ENCODE results near the gene P2RY2.

Gene P2RY2

GRCh38 chr11:73218106-73218829, at the start of gene P2RY2:
Gene P2RY2, plus strand, starts transcription at chr11:73218281. Its CDS starts 15,879 bp downstream, at chr11:73234160.
- H4K20me1 ChIP-seq (ENCODE audit: insufficient read depth, low read length): no peaks in the 10 kb centered on the region
- no peak within 1 kb of the TSS for H3K9ac ChIP-seq (ENCODE audit: low read length)
- no peak within 1 kb of the TSS for H2AFZ ChIP-seq (ENCODE audit: low read depth, low read length)
- H3K4me3 ChIP-seq (ENCODE audit: low read length): no peak within 1 kb of the TSS
- H3K4me1 ChIP-seq (ENCODE audit: low read length): peaks cover 16% of the 10 kb centered on the region
- no peaks in the 10 kb centered on the region for H3K79me2 ChIP-seq (ENCODE audit: low read length)
- TF ChIP-seq, protein P1, sequence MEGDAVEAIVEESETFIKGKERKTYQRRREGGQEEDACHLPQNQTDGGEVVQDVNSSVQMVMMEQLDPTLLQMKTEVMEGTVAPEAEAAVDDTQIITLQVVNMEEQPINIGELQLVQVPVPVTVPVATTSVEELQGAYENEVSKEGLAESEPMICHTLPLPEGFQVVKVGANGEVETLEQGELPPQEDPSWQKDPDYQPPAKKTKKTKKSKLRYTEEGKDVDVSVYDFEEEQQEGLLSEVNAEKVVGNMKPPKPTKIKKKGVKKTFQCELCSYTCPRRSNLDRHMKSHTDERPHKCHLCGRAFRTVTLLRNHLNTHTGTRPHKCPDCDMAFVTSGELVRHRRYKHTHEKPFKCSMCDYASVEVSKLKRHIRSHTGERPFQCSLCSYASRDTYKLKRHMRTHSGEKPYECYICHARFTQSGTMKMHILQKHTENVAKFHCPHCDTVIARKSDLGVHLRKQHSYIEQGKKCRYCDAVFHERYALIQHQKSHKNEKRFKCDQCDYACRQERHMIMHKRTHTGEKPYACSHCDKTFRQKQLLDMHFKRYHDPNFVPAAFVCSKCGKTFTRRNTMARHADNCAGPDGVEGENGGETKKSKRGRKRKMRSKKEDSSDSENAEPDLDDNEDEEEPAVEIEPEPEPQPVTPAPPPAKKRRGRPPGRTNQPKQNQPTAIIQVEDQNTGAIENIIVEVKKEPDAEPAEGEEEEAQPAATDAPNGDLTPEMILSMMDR (IDR thresholded peaks at IDR 0.05; ENCODE audit: low read depth, low read length): no peak
- no peak for TF ChIP-seq EZH2phosphoT487 (IDR thresholded peaks at IDR 0.05; ENCODE audit: low read depth)
- H3K27ac ChIP-seq (ENCODE audit: low read length): no peak within 1 kb of the TSS
- no peaks in the 10 kb centered on the region for H3K27me3 ChIP-seq (ENCODE audit: low read depth, low read length)
- H3K4me2 ChIP-seq (ENCODE audit: low read length): no peak within 1 kb of the TSS
- no peaks in the 10 kb centered on the region for H3K36me3 ChIP-seq (replicated peaks; ENCODE audit: low read depth, low read length)
- H3K9me3 ChIP-seq (ENCODE audit: insufficient read depth, low read length): no peaks in the 10 kb centered on the region

- Histone ChIP-seq H2AFZ (ENCODE audit: low read depth, low read length) (no peak overlapping the region), H3K36me3 (replicated peaks; ENCODE audit: low read depth, low read length) (peaks cover 5% of the 10 kb centered on the region), H3K4me2 (ENCODE audit: low read length) (no peak overlapping the region), H3K4me1 (ENCODE audit: low read length) (peaks cover 70% of the 10 kb centered on the region), H3K27me3 (ENCODE audit: low read depth, low read length) (no peaks in the 10 kb centered on the region), H3K27ac (ENCODE audit: low read length) (no peak overlapping the region), H4K20me1 (ENCODE audit: insufficient read depth, low read length) (no peaks in the 10 kb centered on the region), H3K79me2 (ENCODE audit: low read length) (peaks cover 14% of the 10 kb centered on the region), H3K9me3 (ENCODE audit: insufficient read depth, low read length) (no peaks in the 10 kb centered on the region), H3K9ac (ENCODE audit: low read length) (no peak overlapping the region), H3K4me3 (ENCODE audit: low read length) (no peak overlapping the region)
- no peak for TF ChIP-seq EZH2phosphoT487 (IDR thresholded peaks at IDR 0.05; ENCODE audit: low read depth)
- TF ChIP-seq, protein P1 (IDR thresholded peaks at IDR 0.05; ENCODE audit: low read depth, low read length): peak; percentile 15; the same call in 1 of the 2 replicates
Observed at GRCh38 chr11:73168925-73169579, 49.0 kb upstream of the P2RY2 start.

- H3K79me2 ChIP-seq (ENCODE audit: low read length): peaks cover 16% of the 10 kb centered on the region
- H2AFZ ChIP-seq (ENCODE audit: low read depth, low read length): no peak overlapping the region
- H3K4me1 ChIP-seq (ENCODE audit: low read length): peaks cover 72% of the 10 kb centered on the region
- peaks cover 4% of the 10 kb centered on the region for H3K36me3 ChIP-seq (replicated peaks; ENCODE audit: low read depth, low read length)
- no peak overlapping the region for H3K4me2 ChIP-seq (ENCODE audit: low read length)
- H3K9me3 ChIP-seq (ENCODE audit: insufficient read depth, low read length): no peaks in the 10 kb centered on the region
- H3K27me3 ChIP-seq (ENCODE audit: low read depth, low read length): no peaks in the 10 kb centered on the region
- H3K27ac ChIP-seq (ENCODE audit: low read length): no peak overlapping the region
- TF ChIP-seq EZH2phosphoT487 (IDR thresholded peaks at IDR 0.05; ENCODE audit: low read depth): no peak
- TF ChIP-seq, protein P1 (IDR thresholded peaks at IDR 0.05; ENCODE audit: low read depth, low read length): no peak
- H3K4me3 ChIP-seq (ENCODE audit: low read length): no peak overlapping the region
- H4K20me1 ChIP-seq (ENCODE audit: insufficient read depth, low read length): no peaks in the 10 kb centered on the region
- no peak overlapping the region for H3K9ac ChIP-seq (ENCODE audit: low read length)
Observed at GRCh38 chr11:73170140-73170539, 47.9 kb upstream of the P2RY2 start.

DNA sequence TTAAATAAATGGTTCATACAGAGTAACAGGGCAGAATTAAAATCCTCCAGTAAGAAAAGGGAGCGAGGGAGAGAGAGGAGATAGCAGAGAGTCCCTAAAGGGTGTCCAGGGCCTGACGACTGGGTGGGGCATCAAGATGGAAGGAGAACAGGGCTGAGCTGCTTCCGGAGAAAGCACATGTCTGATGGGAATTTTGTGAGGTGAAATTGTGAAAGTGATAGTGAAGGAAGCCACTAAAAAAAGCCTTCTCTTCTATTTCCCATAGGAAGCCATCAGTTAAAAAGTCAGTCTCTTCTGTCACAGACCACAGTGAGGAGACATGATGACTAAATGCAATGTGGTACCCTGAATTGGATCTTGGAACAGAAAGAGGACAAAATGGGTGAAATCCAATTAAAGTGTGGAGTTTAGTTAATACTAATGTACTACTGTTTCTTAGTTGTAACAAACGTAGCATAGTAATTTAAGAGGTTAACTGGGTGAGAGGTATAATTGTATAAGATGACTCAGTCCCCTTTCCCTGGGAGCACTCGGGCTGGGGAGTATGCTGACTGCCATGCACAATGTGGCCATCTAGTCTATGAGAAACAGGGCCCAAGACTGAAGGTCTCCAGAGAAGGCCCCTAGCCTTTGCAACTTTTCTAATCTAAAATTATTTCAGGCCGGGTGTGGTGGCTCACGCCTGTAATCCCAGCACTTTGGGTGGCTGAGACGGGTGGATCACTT, 46.5 kb upstream of the P2RY2 start:
- H3K27me3 ChIP-seq (ENCODE audit: low read depth, low read length): no peaks in the 10 kb centered on the region
- TF ChIP-seq, protein P1 (IDR thresholded peaks at IDR 0.05; ENCODE audit: low read depth, low read length): no peak
- TF ChIP-seq EZH2phosphoT487 (IDR thresholded peaks at IDR 0.05; ENCODE audit: low read depth): no peak
- H3K79me2 ChIP-seq (ENCODE audit: low read length): peaks cover 14% of the 10 kb centered on the region
- no peak overlapping the region for H3K9ac ChIP-seq (ENCODE audit: low read length)
- no peak overlapping the region for H3K4me3 ChIP-seq (ENCODE audit: low read length)
- no peak overlapping the region for H3K4me2 ChIP-seq (ENCODE audit: low read length)
- no peak overlapping the region for H3K27ac ChIP-seq (ENCODE audit: low read length)
- H4K20me1 ChIP-seq (ENCODE audit: insufficient read depth, low read length): no peaks in the 10 kb centered on the region
- peaks cover 74% of the 10 kb centered on the region for H3K4me1 ChIP-seq (ENCODE audit: low read length)
- no peaks in the 10 kb centered on the region for H3K9me3 ChIP-seq (ENCODE audit: insufficient read depth, low read length)
- H2AFZ ChIP-seq (ENCODE audit: low read depth, low read length): no peak overlapping the region
- no peaks in the 10 kb centered on the region for H3K36me3 ChIP-seq (replicated peaks; ENCODE audit: low read depth, low read length)
